ENCODE data around the gene RAE1.

DNA sequence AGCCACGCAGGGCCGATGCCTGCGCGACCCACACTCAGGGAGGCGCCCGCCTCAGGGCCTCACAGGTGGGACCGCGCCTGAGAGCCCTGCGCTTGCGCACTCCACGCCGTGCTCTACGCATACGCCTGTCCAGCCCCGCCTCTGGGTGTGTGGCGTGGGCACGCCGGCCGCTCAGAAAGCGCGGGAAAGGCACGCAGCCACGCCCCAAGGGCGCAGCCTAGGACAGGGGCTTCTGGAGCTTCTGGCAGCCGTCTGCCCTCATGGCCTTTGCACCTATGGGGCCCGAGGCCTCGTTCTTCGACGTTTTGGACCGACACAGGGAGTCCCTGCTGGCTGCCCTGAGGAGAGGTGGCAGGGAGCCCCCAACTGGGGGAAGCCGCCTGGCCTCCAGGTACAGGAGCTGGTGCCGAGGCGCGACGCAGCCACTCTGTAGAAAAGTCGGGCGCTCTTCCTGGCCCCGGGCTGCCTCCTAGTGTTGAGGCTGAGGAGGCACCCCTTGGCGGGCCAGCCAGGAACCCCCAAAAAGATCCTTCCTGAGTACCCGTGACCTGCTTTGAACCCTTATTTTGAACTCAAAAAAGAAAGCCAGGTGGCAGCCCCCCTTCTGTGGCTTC, 21.3 kb upstream of the RAE1 start, which contains the start of gene SPO11:
- TF ChIP-seq CTCF (IDR thresholded peaks at IDR 0.05) (no peak), POLR2A (IDR thresholded peaks at IDR 0.05) (no peak)
